K562 (cell line): ENCODE results near the gene BTG2. TPM values are rescaled to one million over a fixed set of nuclear protein-coding genes. Genes with fewer than 3 reads are reported as not detected.

Source experiments
- ARID1B ChIP-seq: fragments of 450-650 bp; IDR thresholded peaks from 2 replicates; pipeline ENCODE4 v1.6.1; 2016; ENCODE audit warnings: antibody characterized with exemption, mild to moderate bottlenecking, inconsistent platforms
- DMBX1 ChIP-seq: fragments of 250-450 bp; sonication (Bioruptor Pico); IDR thresholded peaks from 2 replicates; pipeline ENCODE4 v1.8.0; 2022; ENCODE audit warnings: inconsistent platforms, mild to moderate bottlenecking, moderate library complexity, borderline replicate concordance
- ETV6 ChIP-seq, 3 experiments: fragments of 150-350 bp in 1 of 3; sonication (generic) in 1 of 3; formaldehyde crosslinking in 1 of 3; IDR thresholded peaks; 2 replicates each; pipeline versions ENCODE4 v1.6.1 to v1.8.0; 2014 to 2022; ENCODE audit warnings: borderline replicate concordance in 2 of 3, low read depth in 2 of 3, antibody characterized with exemption in 1 of 3, low read length in 1 of 3, mild to moderate bottlenecking in 1 of 3, missing genetic modification reagents in 1 of 3
- GATAD2A ChIP-seq: fragments of 450-650 bp; IDR thresholded peaks from 2 replicates; pipeline ENCODE4 v1.6.1; 2017
- MAFG ChIP-seq: fragments of 450-650 bp; conservative IDR thresholded peaks from 2 replicates; pipeline ENCODE4 v1.6.1; 2016; ENCODE audit warnings: missing genetic modification characterization, missing compliant biosample characterization
- NFRKB ChIP-seq: fragments of 450-650 bp; IDR thresholded peaks from 2 replicates; pipeline ENCODE4 v1.6.1; 2016; ENCODE audit warnings: low read depth
- PCBP2 ChIP-seq: fragments of 200-400 bp; formaldehyde crosslinking; IDR thresholded peaks from 2 replicates; pipeline ENCODE4 v1.6.1; 2018; ENCODE audit warnings: low read length, low read depth, mild to moderate bottlenecking, moderate library complexity; ENCODE audit not compliant: poor library complexity, severe bottlenecking
- SMARCA4 ChIP-seq: fragments of 450-650 bp; IDR thresholded peaks from 2 replicates; pipeline ENCODE4 v1.6.1; 2016
- ZEB2 ChIP-seq: fragments of 450-650 bp; IDR thresholded peaks from 2 replicates; pipeline ENCODE4 v1.6.1; 2016
- ZNF778 ChIP-seq: fragments of 450-650 bp; formaldehyde crosslinking; IDR thresholded peaks from 2 replicates; pipeline ENCODE4 v1.4.0; 2020; ENCODE audit warnings: mild to moderate bottlenecking, moderate library complexity
- polyA plus RNA-seq, 8 experiments: library from polyadenylated mRNA; depleted of rRNA in 4 of 8; stranded (reverse) in 5 of 8; unstranded in 3 of 8; fragments of >200 nt; fragmentation: Nextera tagmentation in 2 of 8; fragmentation: Illumina TruSeq in 1 of 8; extraction: Ambion mirVana in 2 of 8; extraction: Trizol in 1 of 8; gene quantifications; 2 replicates each; pipeline versions ENCODE4 v1.2.1 to v1.2.3, GENCODE V29; 2011 to 2014; ENCODE audit warnings: inconsistent platforms in 1 of 8, missing spikeins in 1 of 8
- total RNA-seq, 7 experiments: library from RNA; depleted of rRNA in 6 of 7; stranded (reverse); fragments of >200 nt in 6 of 7; fragmentation: Illumina TruSeq in 2 of 7; extraction: Trizol in 2 of 7; gene quantifications; 2 replicates each; pipeline versions ENCODE4 v1.2.1 to v1.2.3, GENCODE V29; 2011 to 2021; ENCODE audit warnings: low replicate concordance in 1 of 7
- TF ChIP-seq, protein P1 (sequence below): fragments of 250-450 bp; sonication (Bioruptor Pico); IDR thresholded peaks from 2 replicates; pipeline ENCODE4 v1.8.0; 2022; ENCODE audit warnings: moderate library complexity, mild to moderate bottlenecking, inconsistent platforms
- TF ChIP-seq, protein P2 (sequence below): fragments of 450-650 bp; IDR thresholded peaks from 2 replicates; pipeline ENCODE4 v1.6.1; 2017; ENCODE audit warnings: antibody characterized with exemption, mild to moderate bottlenecking
- TF ChIP-seq, protein P3 (sequence below), 2 experiments: fragments of 450-650 bp; IDR thresholded peaks; 2 replicates each; pipeline ENCODE4 v1.6.1; 2016
- TF ChIP-seq, protein P4 (sequence below): sonication (generic); formaldehyde crosslinking; IDR thresholded peaks from 2 replicates; pipeline ENCODE4 v1.8.0; 2022; ENCODE audit warnings: missing genetic modification reagents, mild to moderate bottlenecking, moderate library complexity, borderline replicate concordance
- TF ChIP-seq, protein P5 (sequence below): sonication (generic); formaldehyde crosslinking; IDR thresholded peaks from 2 replicates; pipeline ENCODE4 v1.8.0; 2022; ENCODE audit warnings: missing genetic modification reagents, mild to moderate bottlenecking, borderline replicate concordance
- TF ChIP-seq, protein P6 (sequence below): IDR thresholded peaks from 2 replicates; pipeline ENCODE4 v1.6.1; 2014; ENCODE audit warnings: antibody characterized with exemption

BTG2 gene
- total and polyA plus RNA-seq, 9 of the 15 experiments (the other 6 are each of a cell fraction or from before 2014, with no cell fraction given), result 2.3 to 41.9 (median 8.7) TPM

DNA sequence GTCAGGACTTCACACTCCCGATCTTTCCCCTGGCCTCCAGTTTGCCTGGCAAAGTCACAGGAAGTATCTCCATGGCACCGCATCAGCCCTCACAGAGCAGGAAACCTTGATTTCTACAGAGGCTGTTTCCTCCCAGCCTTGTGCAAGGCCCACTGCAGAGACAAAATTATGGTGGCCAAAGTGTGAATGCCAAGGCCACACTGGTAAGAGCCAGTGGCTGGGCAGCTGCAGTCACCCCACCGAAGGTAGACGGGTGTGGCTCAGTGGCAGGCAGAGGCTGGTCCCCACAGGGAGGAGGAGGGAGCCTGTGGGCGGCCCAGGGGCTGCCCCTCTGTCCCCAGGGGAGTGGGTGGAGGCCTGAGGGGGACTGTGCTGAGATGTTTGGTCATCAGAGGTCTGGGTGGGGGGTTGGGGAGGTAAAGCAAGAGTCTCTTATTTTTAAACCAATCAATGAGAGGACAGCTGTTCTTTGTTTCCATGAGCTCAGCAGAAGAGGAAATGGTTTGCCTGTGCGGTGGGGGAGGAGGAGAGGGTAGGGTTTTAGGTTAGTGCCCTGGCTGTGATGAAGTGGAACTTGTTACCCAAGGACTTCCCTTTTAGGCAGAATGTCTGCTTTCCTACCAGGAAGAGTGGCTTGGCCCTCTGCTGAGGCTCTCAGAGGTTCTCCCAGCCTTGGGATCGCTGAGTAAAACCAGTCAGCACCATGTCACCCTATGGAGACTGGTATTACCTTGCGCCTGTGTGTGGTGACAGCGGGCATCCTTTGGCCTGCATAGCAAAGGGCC, 18.0 kb upstream of the BTG2 start (continued):
- TF ChIP-seq, protein P1, sequence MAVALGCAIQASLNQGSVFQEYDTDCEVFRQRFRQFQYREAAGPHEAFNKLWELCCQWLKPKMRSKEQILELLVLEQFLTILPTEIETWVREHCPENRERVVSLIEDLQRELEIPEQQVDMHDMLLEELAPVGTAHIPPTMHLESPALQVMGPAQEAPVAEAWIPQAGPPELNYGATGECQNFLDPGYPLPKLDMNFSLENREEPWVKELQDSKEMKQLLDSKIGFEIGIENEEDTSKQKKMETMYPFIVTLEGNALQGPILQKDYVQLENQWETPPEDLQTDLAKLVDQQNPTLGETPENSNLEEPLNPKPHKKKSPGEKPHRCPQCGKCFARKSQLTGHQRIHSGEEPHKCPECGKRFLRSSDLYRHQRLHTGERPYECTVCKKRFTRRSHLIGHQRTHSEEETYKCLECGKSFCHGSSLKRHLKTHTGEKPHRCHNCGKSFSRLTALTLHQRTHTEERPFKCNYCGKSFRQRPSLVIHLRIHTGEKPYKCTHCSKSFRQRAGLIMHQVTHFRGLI (CRISPR knock-in tag), result peak; percentile 53; the same call in 1 of the 2 replicates
- TF ChIP-seq, protein P2, sequence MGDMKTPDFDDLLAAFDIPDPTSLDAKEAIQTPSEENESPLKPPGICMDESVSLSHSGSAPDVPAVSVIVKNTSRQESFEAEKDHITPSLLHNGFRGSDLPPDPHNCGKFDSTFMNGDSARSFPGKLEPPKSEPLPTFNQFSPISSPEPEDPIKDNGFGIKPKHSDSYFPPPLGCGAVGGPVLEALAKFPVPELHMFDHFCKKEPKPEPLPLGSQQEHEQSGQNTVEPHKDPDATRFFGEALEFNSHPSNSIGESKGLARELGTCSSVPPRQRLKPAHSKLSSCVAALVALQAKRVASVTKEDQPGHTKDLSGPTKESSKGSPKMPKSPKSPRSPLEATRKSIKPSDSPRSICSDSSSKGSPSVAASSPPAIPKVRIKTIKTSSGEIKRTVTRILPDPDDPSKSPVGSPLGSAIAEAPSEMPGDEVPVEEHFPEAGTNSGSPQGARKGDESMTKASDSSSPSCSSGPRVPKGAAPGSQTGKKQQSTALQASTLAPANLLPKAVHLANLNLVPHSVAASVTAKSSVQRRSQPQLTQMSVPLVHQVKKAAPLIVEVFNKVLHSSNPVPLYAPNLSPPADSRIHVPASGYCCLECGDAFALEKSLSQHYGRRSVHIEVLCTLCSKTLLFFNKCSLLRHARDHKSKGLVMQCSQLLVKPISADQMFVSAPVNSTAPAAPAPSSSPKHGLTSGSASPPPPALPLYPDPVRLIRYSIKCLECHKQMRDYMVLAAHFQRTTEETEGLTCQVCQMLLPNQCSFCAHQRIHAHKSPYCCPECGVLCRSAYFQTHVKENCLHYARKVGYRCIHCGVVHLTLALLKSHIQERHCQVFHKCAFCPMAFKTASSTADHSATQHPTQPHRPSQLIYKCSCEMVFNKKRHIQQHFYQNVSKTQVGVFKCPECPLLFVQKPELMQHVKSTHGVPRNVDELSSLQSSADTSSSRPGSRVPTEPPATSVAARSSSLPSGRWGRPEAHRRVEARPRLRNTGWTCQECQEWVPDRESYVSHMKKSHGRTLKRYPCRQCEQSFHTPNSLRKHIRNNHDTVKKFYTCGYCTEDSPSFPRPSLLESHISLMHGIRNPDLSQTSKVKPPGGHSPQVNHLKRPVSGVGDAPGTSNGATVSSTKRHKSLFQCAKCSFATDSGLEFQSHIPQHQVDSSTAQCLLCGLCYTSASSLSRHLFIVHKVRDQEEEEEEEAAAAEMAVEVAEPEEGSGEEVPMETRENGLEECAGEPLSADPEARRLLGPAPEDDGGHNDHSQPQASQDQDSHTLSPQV, result peak; percentile 72; the same call in 1 of the 2 replicates
- TF ChIP-seq PCBP2 (no peak), ZEB2 (no peak), NFRKB (no peak), SMARCA4 (peak; percentile 55), GATAD2A (0 out of 2 replicates have a peak, but pooled peaks have one; percentile 75), ETV6 (IDR thresholded peaks at IDR 0.05; ENCODE audit: borderline replicate concordance in 1 of 2, low read depth in 2 of 2, low read length in 1 of 2) (peak; percentile 97 to 99), ETV6 (CRISPR knock-in tag; IDR thresholded peaks at IDR 0.05; ENCODE audit: borderline replicate concordance) (no peak), ARID1B (peak; percentile 64), DMBX1 (CRISPR knock-in tag) (peak; percentile 75), MAFG (tag) (peak; percentile 41; the same call in 1 of the 2 replicates), ZNF778 (CRISPR knock-in tag) (no peak)
- TF ChIP-seq, protein P3, sequence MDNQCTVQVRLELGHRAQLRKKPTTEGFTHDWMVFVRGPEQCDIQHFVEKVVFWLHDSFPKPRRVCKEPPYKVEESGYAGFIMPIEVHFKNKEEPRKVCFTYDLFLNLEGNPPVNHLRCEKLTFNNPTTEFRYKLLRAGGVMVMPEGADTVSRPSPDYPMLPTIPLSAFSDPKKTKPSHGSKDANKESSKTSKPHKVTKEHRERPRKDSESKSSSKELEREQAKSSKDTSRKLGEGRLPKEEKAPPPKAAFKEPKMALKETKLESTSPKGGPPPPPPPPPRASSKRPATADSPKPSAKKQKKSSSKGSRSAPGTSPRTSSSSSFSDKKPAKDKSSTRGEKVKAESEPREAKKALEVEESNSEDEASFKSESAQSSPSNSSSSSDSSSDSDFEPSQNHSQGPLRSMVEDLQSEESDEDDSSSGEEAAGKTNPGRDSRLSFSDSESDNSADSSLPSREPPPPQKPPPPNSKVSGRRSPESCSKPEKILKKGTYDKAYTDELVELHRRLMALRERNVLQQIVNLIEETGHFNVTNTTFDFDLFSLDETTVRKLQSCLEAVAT (IDR thresholded peaks at IDR 0.05), result no peak
- TF ChIP-seq, protein P4, sequence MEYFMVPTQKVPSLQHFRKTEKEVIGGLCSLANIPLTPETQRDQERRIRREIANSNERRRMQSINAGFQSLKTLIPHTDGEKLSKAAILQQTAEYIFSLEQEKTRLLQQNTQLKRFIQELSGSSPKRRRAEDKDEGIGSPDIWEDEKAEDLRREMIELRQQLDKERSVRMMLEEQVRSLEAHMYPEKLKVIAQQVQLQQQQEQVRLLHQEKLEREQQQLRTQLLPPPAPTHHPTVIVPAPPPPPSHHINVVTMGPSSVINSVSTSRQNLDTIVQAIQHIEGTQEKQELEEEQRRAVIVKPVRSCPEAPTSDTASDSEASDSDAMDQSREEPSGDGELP (CRISPR knock-in tag), result peak; percentile 98
- TF ChIP-seq, protein P5, sequence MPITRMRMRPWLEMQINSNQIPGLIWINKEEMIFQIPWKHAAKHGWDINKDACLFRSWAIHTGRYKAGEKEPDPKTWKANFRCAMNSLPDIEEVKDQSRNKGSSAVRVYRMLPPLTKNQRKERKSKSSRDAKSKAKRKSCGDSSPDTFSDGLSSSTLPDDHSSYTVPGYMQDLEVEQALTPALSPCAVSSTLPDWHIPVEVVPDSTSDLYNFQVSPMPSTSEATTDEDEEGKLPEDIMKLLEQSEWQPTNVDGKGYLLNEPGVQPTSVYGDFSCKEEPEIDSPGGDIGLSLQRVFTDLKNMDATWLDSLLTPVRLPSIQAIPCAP, result no peak
- TF ChIP-seq, protein P6, sequence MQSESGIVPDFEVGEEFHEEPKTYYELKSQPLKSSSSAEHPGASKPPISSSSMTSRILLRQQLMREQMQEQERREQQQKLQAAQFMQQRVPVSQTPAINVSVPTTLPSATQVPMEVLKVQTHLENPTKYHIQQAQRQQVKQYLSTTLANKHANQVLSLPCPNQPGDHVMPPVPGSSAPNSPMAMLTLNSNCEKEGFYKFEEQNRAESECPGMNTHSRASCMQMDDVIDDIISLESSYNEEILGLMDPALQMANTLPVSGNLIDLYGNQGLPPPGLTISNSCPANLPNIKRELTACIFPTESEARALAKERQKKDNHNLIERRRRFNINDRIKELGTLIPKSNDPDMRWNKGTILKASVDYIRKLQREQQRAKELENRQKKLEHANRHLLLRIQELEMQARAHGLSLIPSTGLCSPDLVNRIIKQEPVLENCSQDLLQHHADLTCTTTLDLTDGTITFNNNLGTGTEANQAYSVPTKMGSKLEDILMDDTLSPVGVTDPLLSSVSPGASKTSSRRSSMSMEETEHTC, result no peak; the same call in 1 of the 2 replicates
